Transverse colon (tissue), 4 donors: ENCODE results near the gene RCSD1. TPM values are rescaled to one million over a fixed set of nuclear protein-coding genes. Genes with fewer than 3 reads are reported as not detected.
"Not testable (repeated sequence)": the region's sequence is repeated elsewhere in the genome, so short reads cannot be mapped to it uniquely, and the experiment has no call there.

Experiments
- DNase-seq: peaks from one replicate; pipeline ENCODE4 v3.0.0-alpha.2; 2019
- H3K27ac ChIP-seq, 4 donors: fragments of 200-600 bp; sonication (generic); 2 replicates each; pipeline ENCODE4 v1.5.1; 2016 to 2018; ENCODE audit warnings: inconsistent platforms in 4 of 4
- H3K27me3 ChIP-seq: fragments of 200-600 bp; sonication (generic); 2 replicates; pipeline ENCODE4 v1.5.1; 2017; ENCODE audit warnings: inconsistent platforms
- H3K36me3 ChIP-seq, 4 donors: fragments of 200-600 bp; sonication (generic); 2 replicates each; pipeline ENCODE4 v1.5.1; 2017 to 2019; ENCODE audit warnings: inconsistent platforms in 4 of 4
- H3K4me1 ChIP-seq, 4 donors: fragments of 200-600 bp; sonication (generic); 2 replicates each; pipeline ENCODE4 v1.5.1; 2017 to 2020; ENCODE audit warnings: inconsistent platforms in 4 of 4
- H3K4me3 ChIP-seq, 4 donors: fragments of 200-600 bp; sonication (generic); 1 replicate in 1 of 4; 2 replicates in 3 of 4; pipeline versions ENCODE4 v1.5.1 to v1.6.1; 2017 to 2019; ENCODE audit warnings: inconsistent platforms in 4 of 4
- H3K9me3 ChIP-seq, 2 donors: fragments of 200-600 bp; sonication (generic); 2 replicates each; pipeline ENCODE4 v1.5.1; 2017 to 2019; ENCODE audit warnings: inconsistent platforms in 2 of 2
- CTCF ChIP-seq, 5 experiments: fragments of 200-600 bp in 3 of 5; fragments of 450-650 bp in 2 of 5; sonication (generic) in 3 of 5; IDR thresholded peaks; 1 replicate in 2 of 5; 2 replicates in 3 of 5; pipeline ENCODE4 v1.5.1; 2016 to 2017; ENCODE audit warnings: antibody characterized with exemption in 5 of 5, inconsistent platforms in 3 of 5, mild to moderate bottlenecking in 2 of 5, moderate library complexity in 1 of 5
- EP300 ChIP-seq: sonication (generic); formaldehyde crosslinking; IDR thresholded peaks from one replicate; pipeline ENCODE4 v1.6.1; 2017; ENCODE audit warnings: antibody characterized with exemption, low read depth
- POLR2A ChIP-seq: fragments of 450-650 bp; IDR thresholded peaks from one replicate; pipeline ENCODE4 v1.6.1; 2016; ENCODE audit warnings: antibody characterized with exemption, mild to moderate bottlenecking, moderate library complexity
- POLR2AphosphoS5 ChIP-seq, 3 donors: sonication (generic); formaldehyde crosslinking; IDR thresholded peaks; one replicate each; pipeline ENCODE4 v1.6.1; 2016; ENCODE audit warnings: antibody characterized with exemption in 3 of 3
- WGBS, 2 donors: methylation state at CpG; one replicate each; pipeline ENCODE4 v1.1.5; 2018; ENCODE audit warnings: low coverage in 1 of 2; 5-methylcytosine and 5-hydroxymethylcytosine counted together
- in situ Hi-C, 4 donors: fragments of 200-750 bp; cut with MboI; loops; one replicate each; pipeline versions ENCODE4 v1.15.0 to v1.15.1; 2017; ENCODE audit warnings: low sequenced_read_pairs in 3 of 4, low pct_ligation_motif_present in 1 of 4, low pct_unique_long_range_greater_than_20kb in 1 of 4
- intact Hi-C: fragments of 100-400 bp; cut with DNase I; formaldehyde crosslinking; loops from one replicate; pipeline ENCODE4 v1.15.1; 2023; ENCODE audit warnings: low total_unique reads
- total RNA-seq, 4 donors: library from RNA; depleted of rRNA; stranded (reverse); fragments of >200 nt; gene quantifications; one replicate each; pipeline ENCODE4 v1.1.0, GENCODE V29; 2016

The RCSD1 gene
- total RNA-seq, 4 donors from 2014 or later = 6.0 to 29.2 (median 15.9) TPM

GRCh38 chr1:167716000-167716271 lies 85.9 kb downstream of the RCSD1 start:
- intact Hi-C loops (loop anchor here (5.0 kb wide), 1 partner anchor 86 kb away; no protein-coding TSS in a partner anchor), in situ Hi-C loops (loop anchor here in 2 of 4 donors (25.0 kb wide), 1 partner anchor 221 kb away; the partner anchor contains the start of genes DCAF6 (in 2 of the 2) and MPC2 (in 2 of the 2))
- H3K4me3 ChIP-seq = peak overlapping the region; percentile 14 to 62 (median 47)
- TF ChIP-seq EP300 = no peak
- H3K36me3 ChIP-seq = no peaks in the 10 kb centered on the region
- no peak for DNase-seq
- H3K9me3 ChIP-seq = no peaks in the 10 kb centered on the region
- WGBS, 2 donors = 2 to 4% methylated on average over 4 of the region's 4 CpGs
- peak overlapping the region; percentile 83 to 92 (median 88) for H3K27ac ChIP-seq
- H3K27me3 ChIP-seq = no peaks in the 10 kb centered on the region
- H3K4me1 ChIP-seq = peaks cover 4 to 29% (median 17%) of the 10 kb centered on the region in 4 donors

GRCh38 chr1:167717351-167717750 lies 87.3 kb downstream of the RCSD1 start:
- intact Hi-C loops = loop anchor here (5.0 kb wide), 1 partner anchor 85 kb away; no protein-coding TSS in a partner anchor
- DNase-seq = no peak
- no peak for TF ChIP-seq EP300
- no peak for TF ChIP-seq POLR2AphosphoS5 (IDR thresholded peaks at IDR 0.05)
- TF ChIP-seq POLR2A = no peak
- no peak for TF ChIP-seq CTCF (IDR thresholded peaks at IDR 0.05)
- H3K36me3 ChIP-seq = no peaks in the 10 kb centered on the region
- in situ Hi-C loops = loop anchor here in 2 of 4 donors (25.0 kb wide), 1 partner anchor 220 kb away; the partner anchor contains the start of genes DCAF6 (in 2 of the 2) and MPC2 (in 2 of the 2)
- 69 to 88% methylated on average over 3 of the region's 3 CpGs for WGBS, 2 donors
- no peaks in the 10 kb centered on the region for H3K9me3 ChIP-seq
- H3K27me3 ChIP-seq = no peaks in the 10 kb centered on the region
- H3K4me1 ChIP-seq = peaks cover 4 to 30% (median 18%) of the 10 kb centered on the region in 4 donors
- H3K4me3 ChIP-seq = no peak overlapping the region
- no peak overlapping the region for H3K27ac ChIP-seq

GRCh38 chr1:167718914-167719691 lies 89.1 kb downstream of the RCSD1 start:
- WGBS, 2 donors = 84 to 86% methylated on average over 4 to 7 of the region's 7 CpGs
- intact Hi-C loops = loop anchor here (5.0 kb wide), 1 partner anchor 83 kb away; no protein-coding TSS in a partner anchor
- Histone ChIP-seq H3K4me1 (peaks cover 10 to 35% (median 25%) of the 10 kb centered on the region in 4 donors), H3K9me3 (no peaks in the 10 kb centered on the region), H3K36me3 (no peaks in the 10 kb centered on the region), H3K27ac (no peak overlapping the region), H3K27me3 (no peaks in the 10 kb centered on the region), H3K4me3 (no peak overlapping the region)
- no peak for DNase-seq
- TF ChIP-seq POLR2A (no peak), EP300 (no peak)
- in situ Hi-C loops = loop anchor here in 2 of 4 donors (25.0 kb wide), 1 partner anchor 218 kb away; the partner anchor contains the start of genes DCAF6 (in 2 of the 2) and MPC2 (in 2 of the 2)

- not testable (repeated sequence) for DNase-seq, H3K27me3 ChIP-seq, H3K4me3 ChIP-seq, H3K36me3 ChIP-seq, H3K9me3 ChIP-seq
- in situ Hi-C loops = loop anchor here in 3 of 4 donors (10.0 to 25.0 kb wide), 3 partner anchors 95 to 217 kb away; partner anchors contain the start of genes DCAF6 (in 3 of the 3) and MPC2 (in 3 of the 3)
- intact Hi-C loops = loop anchor here (2.0 to 5.0 kb wide), 2 partner anchors 82 to 217 kb away; partner anchors contain the start of genes DCAF6 and MPC2
- 83 to 87% methylated on average over 11 to 25 of the region's 25 CpGs for WGBS, 2 donors
- Histone ChIP-seq H3K27ac (peak overlapping the region in 1 of 4 donors; percentile 93), H3K4me1 (peaks cover 13 to 41% (median 26%) of the 10 kb centered on the region in 4 donors)
Observed at GRCh38 chr1:167719715-167720421, 89.8 kb downstream of the RCSD1 start.

- H3K9me3 ChIP-seq = no peaks in the 10 kb centered on the region
- peak overlapping the region; percentile 88 to 100 (median 98) for H3K4me3 ChIP-seq
- peak overlapping the region; percentile 92 to 98 (median 94) for H3K27ac ChIP-seq
- no peaks in the 10 kb centered on the region for H3K36me3 ChIP-seq
- DNase-seq = peak; percentile 58
- no peaks in the 10 kb centered on the region for H3K27me3 ChIP-seq
- peaks cover 13 to 47% (median 29%) of the 10 kb centered on the region in 4 donors for H3K4me1 ChIP-seq
- in situ Hi-C loops (loop anchor here in 3 of 4 donors (10.0 to 25.0 kb wide), 3 partner anchors 94 to 216 kb away; partner anchors contain the start of genes DCAF6 (in 3 of the 3) and MPC2 (in 3 of the 3)), intact Hi-C loops (loop anchor here (2.0 kb wide), 1 partner anchor 216 kb away; the partner anchor contains the start of genes DCAF6 and MPC2)
- no peak for TF ChIP-seq POLR2A
- peak in 1 of 3 donors; percentile 4 for TF ChIP-seq POLR2AphosphoS5 (IDR thresholded peaks at IDR 0.05)
- TF ChIP-seq CTCF (IDR thresholded peaks at IDR 0.05) = peak; percentile 15 to 60 (median 36)
- TF ChIP-seq EP300 = no peak
- 9 to 22% methylated on average over 5 to 13 of the region's 13 CpGs for WGBS, 2 donors
Observed at GRCh38 chr1:167720965-167721616, 91.1 kb downstream of the RCSD1 start.
